GM08714 (cell line): ENCODE data around the gene ADORA2A.
"Not testable (repeated sequence)": the region's sequence is repeated elsewhere in the genome, so short reads cannot be mapped to it uniquely, and the experiment has no call there.

ENCODE experiments used
- H3K4me3 ChIP-seq: fragments of 200-500 bp; sonication (Bioruptor generic); 2 replicates; pipeline ENCODE4 v1.5.1; 2014; ENCODE audit warnings: mild to moderate bottlenecking, low read length, inconsistent platforms
- ZNF274 ChIP-seq: IDR thresholded peaks from 2 replicates; pipeline ENCODE4 v1.6.1; 2012; ENCODE audit warnings: mild to moderate bottlenecking, low read depth, low read length

Gene ADORA2A

GRCh38 chr22:24481641-24482040 is 54.2 kb downstream of the ADORA2A start:
- no peak overlapping the region for H3K4me3 ChIP-seq
- no peak for TF ChIP-seq ZNF274

DNA sequence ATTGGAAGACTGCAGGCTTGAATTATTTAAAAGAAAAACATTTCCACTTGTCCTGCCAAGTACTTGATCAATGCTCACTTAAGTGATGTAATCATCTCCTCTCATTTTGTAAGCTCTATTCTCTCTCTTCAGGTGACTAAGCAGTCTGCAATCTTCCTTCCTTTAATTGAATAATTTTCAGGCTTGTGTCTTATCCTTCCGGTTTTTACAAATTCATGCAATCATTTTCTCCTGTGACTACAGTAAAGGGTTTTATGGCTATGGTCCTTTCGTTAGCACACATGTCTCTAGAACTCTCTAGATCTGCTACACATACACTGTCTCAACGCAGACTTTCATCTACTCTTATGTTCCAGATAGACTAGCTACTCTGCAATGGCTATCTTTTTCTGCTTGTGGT is 55.2 kb downstream of the ADORA2A start:
- H3K4me3 ChIP-seq: no peak overlapping the region
- no peak for TF ChIP-seq ZNF274

- no peak for TF ChIP-seq ZNF274
- no peak overlapping the region for H3K4me3 ChIP-seq
These were observed 55.6 kb downstream of the ADORA2A start for GRCh38 chr22:24482998-24483397.

DNA sequence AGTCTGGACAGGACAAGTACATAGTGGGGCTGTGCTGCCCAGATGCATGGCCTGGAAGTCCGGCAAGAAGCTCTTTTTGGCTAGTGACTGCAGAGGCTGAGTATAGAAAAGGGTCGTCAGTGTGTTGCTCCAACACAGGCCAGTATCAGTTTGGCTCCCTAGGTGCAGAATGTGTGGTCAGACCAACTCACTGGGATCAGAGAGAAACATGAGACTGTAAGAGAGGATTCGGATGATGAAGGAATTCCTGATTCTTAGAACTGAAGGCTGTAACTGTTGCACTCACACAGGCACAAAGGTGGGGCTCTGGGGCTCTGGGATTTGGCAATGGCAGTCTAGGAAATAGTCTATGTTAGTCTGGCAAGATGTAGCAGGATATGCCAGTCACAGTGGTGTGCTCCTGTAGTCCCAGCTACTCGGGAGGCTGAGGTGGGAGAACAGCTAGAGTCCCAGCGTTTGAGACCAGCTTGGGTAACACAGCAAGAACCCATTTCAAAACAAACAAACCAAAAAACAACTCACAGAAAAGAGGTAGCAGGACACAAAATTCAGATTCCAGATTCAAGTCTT is 56.7 kb downstream of the ADORA2A start:
- H3K4me3 ChIP-seq: no peak overlapping the region
- TF ChIP-seq ZNF274: no peak

DNA sequence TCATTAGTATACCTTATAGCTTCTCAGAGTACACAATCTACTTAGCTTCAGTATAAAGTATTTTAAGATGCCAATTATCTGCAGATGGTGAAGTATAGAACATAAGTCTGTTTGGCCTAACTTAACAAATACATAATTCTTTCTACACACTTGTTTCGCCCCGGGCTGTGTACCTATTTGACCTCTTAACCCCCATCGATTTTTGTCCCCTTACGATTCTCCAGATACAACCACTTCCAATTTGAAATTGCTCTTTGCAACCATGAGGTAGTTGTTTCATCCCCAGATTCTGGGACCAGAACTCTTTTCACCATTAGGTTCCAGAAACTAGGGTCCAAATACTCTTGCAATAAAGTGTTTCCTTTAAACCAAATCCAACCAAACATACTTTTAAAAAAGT is 57.8 kb downstream of the ADORA2A start:
- H3K4me3 ChIP-seq: no peak overlapping the region
- TF ChIP-seq ZNF274: no peak

DNA sequence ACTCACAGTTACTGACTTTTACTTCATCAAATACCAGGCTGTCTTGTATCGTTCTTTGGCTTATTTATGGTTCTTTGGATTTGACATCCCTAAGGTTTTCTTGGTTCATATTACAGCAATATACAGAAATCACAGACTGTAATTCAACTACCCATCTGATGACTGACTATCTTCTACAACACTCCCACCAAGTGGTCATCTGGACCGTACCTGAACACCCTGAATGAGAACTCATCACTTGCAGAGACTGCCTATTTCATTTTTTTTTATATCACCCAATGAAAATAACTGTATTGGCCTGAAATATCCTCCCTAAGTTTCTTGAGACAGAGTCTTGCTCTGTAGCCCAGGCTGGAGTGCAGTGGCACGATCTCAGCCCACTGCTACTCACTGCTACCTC is 58.2 kb downstream of the ADORA2A start:
- no peak overlapping the region for H3K4me3 ChIP-seq
- TF ChIP-seq ZNF274: no peak

- TF ChIP-seq ZNF274: no peak
- no peak overlapping the region for H3K4me3 ChIP-seq
These were observed 59.1 kb downstream of the ADORA2A start for GRCh38 chr22:24486501-24486921.

DNA sequence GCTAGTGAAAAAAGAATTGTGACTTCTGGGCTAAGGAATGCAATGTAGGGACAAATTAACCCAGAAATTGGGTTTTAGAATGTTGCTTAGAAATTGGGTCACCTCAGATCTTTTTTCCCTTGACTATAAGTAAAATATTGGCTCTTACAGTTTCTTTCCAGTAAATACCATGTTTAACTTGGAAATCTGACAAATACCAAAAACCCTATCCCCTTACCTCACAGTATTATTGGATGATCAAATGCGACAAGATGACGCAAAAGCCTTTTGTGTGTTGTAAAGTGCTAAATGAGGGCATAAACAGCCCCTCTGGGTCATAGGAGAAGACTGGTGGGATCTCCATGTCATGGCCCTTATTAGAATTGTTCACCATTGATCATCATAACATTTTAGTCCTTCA is 61.6 kb downstream of the ADORA2A start:
- TF ChIP-seq ZNF274: no peak
- no peak overlapping the region for H3K4me3 ChIP-seq

DNA sequence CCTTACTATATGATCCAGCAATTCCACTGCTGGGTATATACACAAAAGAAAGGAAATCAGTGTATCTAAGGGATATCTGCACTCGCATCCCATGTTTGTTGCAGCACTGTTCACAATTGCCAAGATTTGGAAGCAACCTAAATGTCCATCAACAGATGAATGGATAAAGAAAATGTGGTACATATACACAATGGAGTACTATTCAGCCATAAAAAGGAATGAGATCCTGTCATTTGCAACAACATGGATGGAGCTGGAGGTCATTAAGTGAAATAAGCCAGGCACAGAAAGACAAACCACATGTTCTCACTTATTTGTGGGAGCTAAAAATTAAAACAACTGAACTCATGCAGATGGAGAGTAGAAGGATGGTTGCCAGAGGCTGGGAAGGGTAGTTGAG is 62.0 kb downstream of the ADORA2A start:
- not testable (repeated sequence) for H3K4me3 ChIP-seq
